Endodermal cell (in vitro differentiated cells): ENCODE data around the gene CORO7. TPM values are rescaled to one million over a fixed set of nuclear protein-coding genes. Genes with fewer than 3 reads are reported as not detected.
"Not testable (repeated sequence)": the region's sequence is repeated elsewhere in the genome, so short reads cannot be mapped to it uniquely, and the experiment has no call there.

Source experiments
- DNase-seq: peaks from one replicate; pipeline ENCODE4 v3.0.0-alpha.2; 2017
- H3K27ac ChIP-seq: 2 replicates; pipeline ENCODE4 v1.5.1; 2013; ENCODE audit warnings: mild to moderate bottlenecking, low read depth, low read length, moderate library complexity
- H3K27me3 ChIP-seq: 2 replicates; pipeline ENCODE4 v1.6.1; 2013; ENCODE audit warnings: mild to moderate bottlenecking, low read length, moderate library complexity; ENCODE audit not compliant: insufficient read depth, control insufficient read depth, poor library complexity, severe bottlenecking
- H3K36me3 ChIP-seq: 2 replicates; pipeline ENCODE4 v1.7.0; 2013; ENCODE audit warnings: mild to moderate bottlenecking, low read length, moderate library complexity; ENCODE audit not compliant: control insufficient read depth, insufficient read depth
- H3K4me1 ChIP-seq: one replicate; pipeline ENCODE4 v1.7.0; 2013; ENCODE audit warnings: low read length; ENCODE audit not compliant: control insufficient read depth, insufficient read depth
- H3K4me3 ChIP-seq: 2 replicates; pipeline ENCODE4 v1.5.1; 2013; ENCODE audit warnings: mild to moderate bottlenecking, low read length, moderate library complexity
- H3K9ac ChIP-seq: 2 replicates; pipeline ENCODE4 v1.6.1; 2013; ENCODE audit warnings: mild to moderate bottlenecking, low read length, moderate library complexity; ENCODE audit not compliant: poor library complexity, severe bottlenecking; ENCODE audit errors: extremely low read depth
- H3K9me3 ChIP-seq: 2 replicates; pipeline ENCODE4 v1.6.1; 2013; ENCODE audit warnings: mild to moderate bottlenecking, low read length, moderate library complexity; ENCODE audit not compliant: control insufficient read depth
- H3K27ac Mint-ChIP-seq: 2 replicates; pipeline ENCODE4 v1.8.0; 2020; ENCODE audit warnings: mixed read lengths
- H3K27me3 Mint-ChIP-seq: 2 replicates; pipeline ENCODE4 v1.8.0; 2021; ENCODE audit warnings: mild to moderate bottlenecking, mixed read lengths; ENCODE audit not compliant: insufficient read depth
- H3K36me3 Mint-ChIP-seq: 2 replicates; pipeline ENCODE4 v1.8.0; 2020; ENCODE audit warnings: low read depth, mixed read lengths
- H3K4me1 Mint-ChIP-seq: 2 replicates; pipeline ENCODE4 v1.8.0; 2020; ENCODE audit warnings: mixed read lengths
- H3K4me3 Mint-ChIP-seq: 2 replicates; pipeline ENCODE4 v1.8.0; 2020; ENCODE audit warnings: mild to moderate bottlenecking, moderate library complexity, mixed read lengths
- H3K9me3 Mint-ChIP-seq: 2 replicates; pipeline ENCODE4 v1.8.0; 2020; ENCODE audit warnings: mild to moderate bottlenecking, mixed read lengths
- WGBS, 2 experiments: methylation state at CpG; one replicate each; pipeline versions ENCODE4 v1.1.5 to v1.1.7; 2013; ENCODE audit warnings: missing lambda C conversion rate in 2 of 2, mixed read lengths in 1 of 2; ENCODE audit not compliant: insufficient coverage in 1 of 2, insufficient read length in 1 of 2; 5-methylcytosine and 5-hydroxymethylcytosine counted together
- total RNA-seq, 2 donors: library from RNA; stranded (reverse); fragmentation: NEBNext Ultra II Directional in 1 of 2; extraction: Animal tissue kit (Norgen Biotek cat#: 25700) in 1 of 2; gene quantifications; 2 replicates in 1 of 2; 3 replicates in 1 of 2; pipeline ENCODE4 v1.2.1, GENCODE V29; 2021
- TF ChIP-seq, protein P1 (sequence below): fragments of 200-600 bp; sonication (generic); conservative IDR thresholded peaks from 2 replicates; pipeline ENCODE4 v1.5.0; 2021; ENCODE audit warnings: antibody characterized with exemption, mild to moderate bottlenecking

Gene CORO7
- total RNA-seq, 2 donors from 2014 or later = 32.5 to 37.5 TPM

DNA sequence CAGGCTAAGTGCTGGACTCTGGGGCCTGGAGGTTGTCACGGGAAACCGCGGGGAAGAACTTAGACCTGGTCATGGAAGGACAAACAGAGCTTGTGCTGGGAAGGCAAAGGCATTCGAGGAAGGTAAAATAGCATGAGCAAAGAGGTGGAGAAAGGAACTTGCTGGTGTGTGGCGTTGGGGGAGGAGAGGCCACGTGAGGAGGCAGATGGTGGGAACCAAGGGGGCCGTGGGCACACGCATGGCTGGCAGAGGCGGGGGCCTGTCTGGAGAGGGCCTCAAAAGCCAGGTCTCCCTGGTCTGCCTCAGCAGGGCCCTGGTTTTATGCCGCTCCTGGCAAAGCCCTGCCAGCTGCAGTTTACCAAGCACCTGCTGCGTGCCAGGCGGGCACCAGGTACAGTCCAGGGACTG, 15.3 kb downstream of the CORO7 start:
- TF ChIP-seq, protein P1, sequence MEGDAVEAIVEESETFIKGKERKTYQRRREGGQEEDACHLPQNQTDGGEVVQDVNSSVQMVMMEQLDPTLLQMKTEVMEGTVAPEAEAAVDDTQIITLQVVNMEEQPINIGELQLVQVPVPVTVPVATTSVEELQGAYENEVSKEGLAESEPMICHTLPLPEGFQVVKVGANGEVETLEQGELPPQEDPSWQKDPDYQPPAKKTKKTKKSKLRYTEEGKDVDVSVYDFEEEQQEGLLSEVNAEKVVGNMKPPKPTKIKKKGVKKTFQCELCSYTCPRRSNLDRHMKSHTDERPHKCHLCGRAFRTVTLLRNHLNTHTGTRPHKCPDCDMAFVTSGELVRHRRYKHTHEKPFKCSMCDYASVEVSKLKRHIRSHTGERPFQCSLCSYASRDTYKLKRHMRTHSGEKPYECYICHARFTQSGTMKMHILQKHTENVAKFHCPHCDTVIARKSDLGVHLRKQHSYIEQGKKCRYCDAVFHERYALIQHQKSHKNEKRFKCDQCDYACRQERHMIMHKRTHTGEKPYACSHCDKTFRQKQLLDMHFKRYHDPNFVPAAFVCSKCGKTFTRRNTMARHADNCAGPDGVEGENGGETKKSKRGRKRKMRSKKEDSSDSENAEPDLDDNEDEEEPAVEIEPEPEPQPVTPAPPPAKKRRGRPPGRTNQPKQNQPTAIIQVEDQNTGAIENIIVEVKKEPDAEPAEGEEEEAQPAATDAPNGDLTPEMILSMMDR = no peak
- no peak overlapping the region for H3K9ac ChIP-seq

DNA sequence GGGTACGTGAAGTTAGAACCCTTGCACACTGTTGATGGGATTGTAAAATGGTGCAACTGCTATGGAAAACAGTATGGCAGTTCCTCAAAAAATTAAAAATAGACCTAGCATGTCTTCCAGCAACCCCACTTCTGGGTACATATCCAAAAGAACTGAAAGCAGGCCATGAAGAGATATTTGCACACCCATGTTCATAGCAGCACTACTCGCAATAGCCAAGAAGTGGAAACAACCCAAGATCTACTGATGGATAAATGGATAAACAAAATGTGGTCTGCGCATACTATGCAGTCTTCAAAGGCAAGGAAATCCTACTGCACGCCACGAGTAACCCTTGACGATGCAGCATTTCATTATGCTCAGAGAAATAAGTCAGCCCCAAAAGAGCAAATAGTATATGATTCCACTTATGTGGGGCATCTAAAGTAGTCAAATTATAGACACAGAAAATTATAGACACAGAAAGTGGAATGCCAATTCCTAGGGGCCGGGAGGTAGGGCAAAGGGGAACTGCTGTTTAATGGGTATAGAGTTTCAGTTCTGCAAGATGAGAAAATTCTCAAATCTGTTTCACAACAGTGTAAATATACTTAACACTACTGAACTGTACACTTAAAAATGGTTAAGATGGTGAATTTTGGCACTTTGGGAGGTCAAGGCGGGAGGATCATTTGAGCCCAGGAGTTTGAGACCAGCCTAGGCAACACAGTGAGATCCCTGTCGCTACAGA, 17.2 kb downstream of the CORO7 start:
- H3K27ac Mint-ChIP-seq = no peak overlapping the region
- H3K4me3 Mint-ChIP-seq = no peak overlapping the region
- 92 to 94% methylated on average over 7 of the region's 9 CpGs for WGBS, 2 experiments
- H3K36me3 Mint-ChIP-seq = peaks cover 10% of the 10 kb centered on the region
- Histone ChIP-seq H3K4me3 (no peak overlapping the region), H3K36me3 (peaks cover 4% of the 10 kb centered on the region), H3K27ac (no peak overlapping the region), H3K27me3 (no peaks in the 10 kb centered on the region), H3K4me1 (no peaks in the 10 kb centered on the region), H3K9ac (no peak overlapping the region), H3K9me3 (no peaks in the 10 kb centered on the region)
- no peaks in the 10 kb centered on the region for H3K9me3 Mint-ChIP-seq
- no peaks in the 10 kb centered on the region for H3K4me1 Mint-ChIP-seq
- TF ChIP-seq, protein P1 = no peak
- DNase-seq = no peak
- no peaks in the 10 kb centered on the region for H3K27me3 Mint-ChIP-seq

More for the DNA sequence above, 15.3 kb downstream of the CORO7 start:
- H3K27ac Mint-ChIP-seq = no peak overlapping the region
- H3K9me3 ChIP-seq = no peaks in the 10 kb centered on the region
- H3K4me3 ChIP-seq = no peak overlapping the region
- H3K27me3 Mint-ChIP-seq = no peaks in the 10 kb centered on the region
- no peak overlapping the region for H3K27ac ChIP-seq
- no peak for DNase-seq
- WGBS, 2 experiments = 89 to 100% methylated on average over 3 to 12 of the region's 12 CpGs
- H3K4me3 Mint-ChIP-seq = no peak overlapping the region
- H3K4me1 ChIP-seq = no peaks in the 10 kb centered on the region
- H3K36me3 Mint-ChIP-seq = peaks cover 2% of the 10 kb centered on the region
- H3K9me3 Mint-ChIP-seq = no peaks in the 10 kb centered on the region
- H3K27me3 ChIP-seq = no peaks in the 10 kb centered on the region
- peaks cover 4% of the 10 kb centered on the region for H3K4me1 Mint-ChIP-seq
- H3K36me3 ChIP-seq = no peaks in the 10 kb centered on the region

DNA sequence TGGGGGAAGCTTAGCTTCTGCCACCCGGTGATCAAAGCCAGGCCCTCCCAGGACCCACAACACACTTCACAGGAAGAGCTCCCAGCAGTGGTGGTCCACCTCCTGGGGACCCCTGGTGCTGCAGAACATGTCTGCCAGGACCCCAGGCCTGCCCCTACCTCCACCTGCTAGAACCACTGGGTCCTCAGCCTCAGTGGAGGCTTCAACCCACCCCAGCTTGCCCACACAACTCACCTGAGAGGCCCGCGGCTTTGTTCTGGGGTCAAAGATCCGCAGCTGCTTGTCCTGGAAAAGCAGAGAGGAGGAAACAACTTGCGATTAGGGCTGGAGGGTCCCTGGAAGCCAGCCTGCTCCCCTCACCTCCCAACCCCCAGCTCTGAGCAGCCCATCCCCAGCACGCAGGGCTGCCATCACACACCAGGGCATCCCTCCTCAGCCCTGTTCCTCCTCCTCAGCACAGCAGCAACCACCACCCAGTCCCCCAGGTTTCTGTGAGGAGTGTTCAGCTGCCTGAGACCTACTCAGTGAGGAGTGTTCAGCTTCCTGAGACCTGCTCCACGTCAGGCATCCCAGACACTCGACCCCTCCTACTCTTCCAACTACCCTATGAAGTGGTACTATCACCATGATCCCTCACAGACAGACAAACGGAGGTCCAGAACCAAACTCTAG, 21.2 kb downstream of the CORO7 start:
- no peak for DNase-seq
- Histone ChIP-seq H3K27ac (no peak overlapping the region), H3K9ac (no peak overlapping the region), H3K4me3 (no peak overlapping the region), H3K9me3 (no peaks in the 10 kb centered on the region), H3K36me3 (peaks cover 4% of the 10 kb centered on the region), H3K4me1 (no peaks in the 10 kb centered on the region), H3K27me3 (no peaks in the 10 kb centered on the region)
- no peaks in the 10 kb centered on the region for H3K27me3 Mint-ChIP-seq
- no peaks in the 10 kb centered on the region for H3K9me3 Mint-ChIP-seq
- no peak overlapping the region for H3K4me3 Mint-ChIP-seq
- WGBS, 2 experiments = 80 to 94% methylated on average over 3 to 9 of the region's 9 CpGs
- no peak overlapping the region for H3K27ac Mint-ChIP-seq
- H3K36me3 Mint-ChIP-seq = peaks cover 10% of the 10 kb centered on the region
- TF ChIP-seq, protein P1 = no peak
- H3K4me1 Mint-ChIP-seq = peaks cover 4% of the 10 kb centered on the region

DNA sequence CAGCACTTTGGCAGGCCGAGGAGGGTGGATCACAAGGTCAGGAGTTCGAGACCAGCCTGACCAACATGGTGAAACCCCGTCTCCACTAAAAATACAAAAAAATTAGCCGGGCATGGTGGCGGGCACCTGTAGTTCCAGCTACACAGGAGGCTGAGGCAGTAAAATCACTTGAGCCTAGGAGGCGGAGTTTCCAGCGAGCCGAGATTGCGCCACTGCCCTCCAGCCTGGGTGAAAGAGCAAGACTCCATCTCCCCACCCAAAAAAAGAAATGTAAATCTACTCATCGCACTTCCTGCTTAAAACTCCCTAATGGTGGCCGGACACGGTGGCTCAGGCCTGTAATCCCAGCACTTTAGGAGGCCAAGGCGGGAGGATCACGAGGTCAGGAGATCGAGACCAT, 22.5 kb downstream of the CORO7 start:
- H3K27me3 ChIP-seq, H3K36me3 ChIP-seq, H3K27ac Mint-ChIP-seq, DNase-seq, H3K27ac ChIP-seq, H3K4me3 Mint-ChIP-seq, H3K4me3 ChIP-seq, H3K4me1 ChIP-seq, H3K4me1 Mint-ChIP-seq, H3K9me3 Mint-ChIP-seq, H3K27me3 Mint-ChIP-seq, H3K9me3 ChIP-seq, H3K9ac ChIP-seq: not testable (repeated sequence)
- peaks cover 10% of the 10 kb centered on the region for H3K36me3 Mint-ChIP-seq
- WGBS, 2 experiments = 91 to 94% methylated on average over 13 to 15 of the region's 15 CpGs
